T47D (cell line): ENCODE results near the gene CCDC146.
"Not testable (repeated sequence)": the region's sequence is repeated elsewhere in the genome, so short reads cannot be mapped to it uniquely, and the experiment has no call there.

Source experiments
- DNase-seq, 2 experiments: peaks; one replicate each; pipeline versions ENCODE4 v3.0.0 to v3.0.0-alpha.2; 2011 to 2012; ENCODE audit warnings: low read depth in 1 of 2, low spot score in 1 of 2
- JUND ChIP-seq: IDR thresholded peaks from 2 replicates; pipeline ENCODE4 v1.6.1; 2012; ENCODE audit warnings: low read depth
- in situ Hi-C: cut with HindIII; loops from 2 replicates; pipeline ENCODE4 v1.10.0; 2016; ENCODE audit warnings: low sequenced_read_pairs, low pct_unique_long_range_greater_than_20kb

CCDC146 gene

GRCh38 chr7:77208416-77208815 lies 86.0 kb downstream of the CCDC146 start:
- TF ChIP-seq JUND, result no peak
- DNase-seq, result no peak
- in situ Hi-C loops, result no loop called here

- in situ Hi-C loops, result no loop called here
- DNase-seq, result peak in 1 of 2 experiments; percentile 10
Measured at GRCh38 chr7:77209479-77210139, 87.2 kb downstream of the CCDC146 start.

GRCh38 chr7:77216181-77216845 lies 93.9 kb downstream of the CCDC146 start:
- in situ Hi-C loops, result no loop called here
- TF ChIP-seq JUND, result no peak
- no peak for DNase-seq

More at GRCh38 chr7:77209479-77210139, 87.2 kb downstream of the CCDC146 start:
- no peak for TF ChIP-seq JUND

GRCh38 chr7:77217474-77218185 lies 95.2 kb downstream of the CCDC146 start:
- DNase-seq, result no peak
- in situ Hi-C loops, result no loop called here
- TF ChIP-seq JUND, result no peak

GRCh38 chr7:77219701-77220331 lies 97.4 kb downstream of the CCDC146 start:
- peak in 1 of 2 experiments; percentile 16 for DNase-seq
- in situ Hi-C loops, result not testable (repeated sequence)

- TF ChIP-seq JUND, result no peak
- in situ Hi-C loops, result no loop called here
- no peak for DNase-seq
Measured at GRCh38 chr7:77222065-77222464, 99.7 kb downstream of the CCDC146 start.

- in situ Hi-C loops, result no loop called here
- TF ChIP-seq JUND, result no peak
- DNase-seq, result no peak
Measured at GRCh38 chr7:77222819-77223218, 100.4 kb downstream of the CCDC146 start.

- DNase-seq, result no peak
- TF ChIP-seq JUND, result no peak
- in situ Hi-C loops, result no loop called here
Measured at GRCh38 chr7:77223261-77223660, 100.8 kb downstream of the CCDC146 start.

GRCh38 chr7:77226357-77226839 lies 104.0 kb downstream of the CCDC146 start:
- TF ChIP-seq JUND, result no peak
- in situ Hi-C loops, result no loop called here
- no peak for DNase-seq

- in situ Hi-C loops, DNase-seq: not testable (repeated sequence)
Measured at GRCh38 chr7:77228795-77229194, 106.4 kb downstream of the CCDC146 start.

- in situ Hi-C loops, result no loop called here
- no peak for DNase-seq
- no peak for TF ChIP-seq JUND
Measured at GRCh38 chr7:77232467-77232866, 110.1 kb downstream of the CCDC146 start.

GRCh38 chr7:77235276-77235675 lies 112.9 kb downstream of the CCDC146 start:
- DNase-seq, result no peak
- in situ Hi-C loops, result no loop called here
- TF ChIP-seq JUND, result no peak
